NT2/D1 (cell line): ENCODE results near the gene SNN.

Source experiments
- SUZ12 ChIP-seq: IDR thresholded peaks from 2 replicates; pipeline ENCODE4 v1.6.1; 2011; ENCODE audit not compliant: insufficient read length, insufficient read depth; ENCODE audit errors: extremely low read depth
- YY1 ChIP-seq: IDR thresholded peaks from 2 replicates; pipeline ENCODE4 v1.6.1; 2011; ENCODE audit not compliant: insufficient read length, insufficient read depth
- ZNF274 ChIP-seq: IDR thresholded peaks from 2 replicates; pipeline ENCODE4 v1.6.1; 2011; ENCODE audit warnings: mild to moderate bottlenecking, low read depth, low read length

GRCh38 chr16:11692651-11693050, 24.4 kb downstream of the SNN start:
- TF ChIP-seq YY1 = no peak
- no peak for TF ChIP-seq ZNF274
- no peak for TF ChIP-seq SUZ12
